Measurements from ENCODE around the gene GSN. TPM values are rescaled to one million over a fixed set of nuclear protein-coding genes. Genes with fewer than 3 reads are reported as not detected.

The GSN gene
- polyA plus RNA-seq, 3 donors, result 67.4 to 187 (median 95.8) TPM

DNA sequence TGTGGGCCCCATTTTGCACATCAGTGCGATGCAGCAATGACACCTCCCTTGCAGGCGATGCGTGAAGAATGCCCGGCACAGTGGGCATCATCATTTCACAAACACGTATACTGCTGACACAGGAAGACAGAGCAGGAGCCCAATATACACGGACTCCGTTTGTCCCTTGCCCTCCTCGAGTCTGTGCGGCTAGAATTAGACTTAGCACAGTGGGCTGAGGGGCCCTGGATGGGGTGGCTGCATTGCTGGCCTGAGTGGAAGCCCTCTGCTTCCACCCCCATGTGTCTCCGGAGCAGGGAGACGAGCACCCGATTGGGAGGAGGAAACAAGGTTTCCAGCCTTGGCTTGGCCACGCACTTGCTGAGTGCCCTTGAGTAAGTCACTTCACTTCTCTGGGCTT lies 40.8 kb downstream of the GSN start:
- H3K4me1 Mint-ChIP-seq, result no peaks in the 10 kb centered on the region
- Histone ChIP-seq H3K27ac (ENCODE audit: low read depth in 1 of 2, low read length in 2 of 2) (no peak overlapping the region), H3K4me2 (replicated peaks; ENCODE audit: extremely low read depth, low read length, poor library complexity, severe bottlenecking) (no peak overlapping the region), H3K79me2 (ENCODE audit: insufficient read depth, low read length) (no peaks in the 10 kb centered on the region), H3K9ac (ENCODE audit: insufficient read depth, low read length, poor library complexity, severe bottlenecking) (no peak overlapping the region), H3K36me3 (replicated peaks in 1 of 2; ENCODE audit: control insufficient read depth in 1 of 2, insufficient read depth in 2 of 2, low read length in 2 of 2) (peaks cover 72 to 93% of the 10 kb centered on the region in 2 donors), H4K20me1 (ENCODE audit: insufficient read depth, low read length) (no peaks in the 10 kb centered on the region), H3K4me1 (ENCODE audit: control insufficient read depth in 1 of 2, insufficient read depth in 2 of 2, low read length in 2 of 2) (no peaks in the 10 kb centered on the region), H3K9me3 (replicated peaks in 1 of 2; ENCODE audit: control insufficient read depth in 1 of 2, insufficient read depth in 1 of 2, low read length in 2 of 2) (no peaks in the 10 kb centered on the region), H3K27me3 (ENCODE audit: control insufficient read depth in 2 of 2, insufficient read depth in 2 of 2, low read length in 2 of 2) (no peaks in the 10 kb centered on the region), H3K4me3 (replicated peaks in 1 of 3; ENCODE audit: low read depth in 2 of 3, low read length in 3 of 3) (no peak overlapping the region), H2AFZ (ENCODE audit: insufficient read depth, low read depth, low read length, poor library complexity, severe bottlenecking) (no peak overlapping the region)
- no peak for TF ChIP-seq CTCF (IDR thresholded peaks at IDR 0.05)
- H3K36me3 Mint-ChIP-seq, result peaks cover 75 to 80% of the 10 kb centered on the region in 2 donors
- no peaks in the 10 kb centered on the region for H3K9me3 Mint-ChIP-seq
- peaks cover 0 to 1% (median 0%) of the 10 kb centered on the region in 3 donors for H3K27me3 Mint-ChIP-seq (ENCODE audit: low read depth in 3 of 3)
- no peak overlapping the region for H3K27ac Mint-ChIP-seq
- DNase-seq, result no peak
- H3K4me3 Mint-ChIP-seq, result no peak overlapping the region
- intact Hi-C loops (cut with micrococcal nuclease), result no loop called here
- WGBS (ENCODE audit: insufficient coverage), result 97% methylated on average over 8 of the region's 13 CpGs

GRCh38 chr9:121309171-121309570 lies 41.2 kb downstream of the GSN start:
- H3K4me3 Mint-ChIP-seq, result no peak overlapping the region
- peaks cover 73 to 93% of the 10 kb centered on the region in 2 donors for H3K36me3 ChIP-seq (replicated peaks in 1 of 2; ENCODE audit: control insufficient read depth in 1 of 2, insufficient read depth in 2 of 2, low read length in 2 of 2)
- no peak overlapping the region for H3K4me2 ChIP-seq (replicated peaks; ENCODE audit: extremely low read depth, low read length, poor library complexity, severe bottlenecking)
- no peaks in the 10 kb centered on the region for H3K4me1 ChIP-seq (ENCODE audit: control insufficient read depth in 1 of 2, insufficient read depth in 2 of 2, low read length in 2 of 2)
- 96% methylated on average over 5 of the region's 6 CpGs for whole genome bisulfite sequencing (ENCODE audit: insufficient coverage)
- no peak for TF ChIP-seq CTCF (IDR thresholded peaks at IDR 0.05)
- H3K4me1 Mint-ChIP-seq, result no peaks in the 10 kb centered on the region
- no peak overlapping the region for H2AFZ ChIP-seq (ENCODE audit: insufficient read depth, low read depth, low read length, poor library complexity, severe bottlenecking)
- H3K9ac ChIP-seq (ENCODE audit: insufficient read depth, low read length, poor library complexity, severe bottlenecking), result no peak overlapping the region
- H3K27ac ChIP-seq (ENCODE audit: low read depth in 1 of 2, low read length in 2 of 2), result no peak overlapping the region
- H3K4me3 ChIP-seq (replicated peaks in 1 of 3; ENCODE audit: low read depth in 2 of 3, low read length in 3 of 3), result no peak overlapping the region
- no peak overlapping the region for H3K27ac Mint-ChIP-seq
- peaks cover 75 to 80% of the 10 kb centered on the region in 2 donors for H3K36me3 Mint-ChIP-seq
- H3K9me3 Mint-ChIP-seq, result no peaks in the 10 kb centered on the region
- no peak for DNase-seq
- H4K20me1 ChIP-seq (ENCODE audit: insufficient read depth, low read length), result no peaks in the 10 kb centered on the region
- intact Hi-C loops (cut with micrococcal nuclease), result no loop called here
- H3K27me3 ChIP-seq (ENCODE audit: control insufficient read depth in 2 of 2, insufficient read depth in 2 of 2, low read length in 2 of 2), result no peaks in the 10 kb centered on the region
- H3K27me3 Mint-ChIP-seq (ENCODE audit: low read depth in 3 of 3), result peaks cover 0 to 1% (median 0%) of the 10 kb centered on the region in 3 donors
- no peaks in the 10 kb centered on the region for H3K9me3 ChIP-seq (replicated peaks in 1 of 2; ENCODE audit: control insufficient read depth in 1 of 2, insufficient read depth in 1 of 2, low read length in 2 of 2)
- H3K79me2 ChIP-seq (ENCODE audit: insufficient read depth, low read length), result no peaks in the 10 kb centered on the region

All from CD14-positive monocyte (primary cell).